HG02852 (cell line): ENCODE results near the gene TGM2.

Source experiments
- ATAC-seq: cut with Tn5 transposase; IDR thresholded peaks from one replicate; pipeline ENCODE4 v1.9.1; 2021; ENCODE audit warnings: mild to moderate bottlenecking, moderate library complexity; ENCODE audit not compliant: unreplicated experiment

The TGM2 gene

DNA sequence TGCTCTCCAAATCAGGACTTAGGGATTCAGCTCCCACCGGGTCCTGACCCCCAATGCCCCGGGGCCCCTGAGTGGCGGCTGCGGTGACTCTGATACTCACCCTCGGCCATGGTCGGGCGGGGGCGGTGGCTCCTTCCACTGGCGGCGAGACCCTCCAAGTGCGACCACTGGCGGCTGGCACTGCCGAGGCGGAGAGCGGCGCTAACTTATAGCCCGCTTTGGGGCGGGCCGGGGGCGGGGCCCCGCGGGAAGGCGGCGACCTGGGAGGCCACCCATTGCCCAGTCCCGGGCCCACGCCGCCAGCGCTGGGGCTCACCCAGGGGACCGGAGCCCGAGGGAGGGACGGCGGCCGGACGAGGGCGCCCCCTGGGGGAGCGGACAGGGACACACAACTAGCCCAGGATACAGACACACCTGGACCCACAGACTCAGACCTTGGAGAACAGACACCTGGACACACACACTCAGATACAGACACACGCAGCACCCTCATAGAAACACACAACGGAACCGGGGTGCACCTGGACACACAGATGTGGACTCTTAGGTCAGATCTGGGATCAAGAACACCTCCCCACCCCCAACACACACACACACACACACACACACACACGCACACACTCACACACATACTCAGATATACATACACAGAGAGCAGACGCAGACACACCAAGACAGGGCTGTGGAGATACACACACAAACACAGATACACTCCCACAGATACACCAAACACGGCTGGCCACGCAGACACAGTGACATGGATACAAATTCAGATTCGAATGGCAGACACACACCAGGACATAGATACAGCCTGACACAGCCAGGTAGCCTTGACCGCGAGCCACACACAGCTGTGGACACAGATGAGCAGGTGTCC lies at the start of gene TGM2:
TSS of gene TGM2 (minus strand) at position 182 of the 877 bp plus-strand sequence. CDS start at position 110, 72 bp downstream.
- ATAC-seq, result no peak

- ATAC-seq, result no peak
Observed at GRCh38 chr20:38214256-38215193, 49.5 kb upstream of the TGM2 start.

DNA sequence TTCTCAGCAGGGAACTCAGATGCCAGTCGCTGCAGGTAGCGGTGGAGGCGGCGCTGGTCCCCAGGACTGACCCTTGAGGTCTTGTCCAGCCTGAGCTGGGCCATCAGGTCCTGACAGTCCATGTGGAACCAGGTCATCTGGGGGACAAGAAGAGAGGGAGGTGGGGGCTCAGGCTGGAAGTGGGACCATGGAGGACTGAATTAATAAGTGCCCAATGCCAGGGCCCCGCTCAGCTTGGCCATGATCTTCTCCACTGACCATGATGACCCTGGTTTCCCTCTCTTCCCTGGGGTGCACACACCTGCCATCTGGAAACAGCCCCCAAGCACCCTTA lies 48.5 kb upstream of the TGM2 start:
- ATAC-seq, result no peak

- ATAC-seq, result no peak
Observed at GRCh38 chr20:38212806-38213606, 47.9 kb upstream of the TGM2 start.

- ATAC-seq, result no peak
Observed at GRCh38 chr20:38211200-38212097, 46.4 kb upstream of the TGM2 start.

- ATAC-seq, result no peak
Observed at GRCh38 chr20:38210741-38211140, 45.7 kb upstream of the TGM2 start.

DNA sequence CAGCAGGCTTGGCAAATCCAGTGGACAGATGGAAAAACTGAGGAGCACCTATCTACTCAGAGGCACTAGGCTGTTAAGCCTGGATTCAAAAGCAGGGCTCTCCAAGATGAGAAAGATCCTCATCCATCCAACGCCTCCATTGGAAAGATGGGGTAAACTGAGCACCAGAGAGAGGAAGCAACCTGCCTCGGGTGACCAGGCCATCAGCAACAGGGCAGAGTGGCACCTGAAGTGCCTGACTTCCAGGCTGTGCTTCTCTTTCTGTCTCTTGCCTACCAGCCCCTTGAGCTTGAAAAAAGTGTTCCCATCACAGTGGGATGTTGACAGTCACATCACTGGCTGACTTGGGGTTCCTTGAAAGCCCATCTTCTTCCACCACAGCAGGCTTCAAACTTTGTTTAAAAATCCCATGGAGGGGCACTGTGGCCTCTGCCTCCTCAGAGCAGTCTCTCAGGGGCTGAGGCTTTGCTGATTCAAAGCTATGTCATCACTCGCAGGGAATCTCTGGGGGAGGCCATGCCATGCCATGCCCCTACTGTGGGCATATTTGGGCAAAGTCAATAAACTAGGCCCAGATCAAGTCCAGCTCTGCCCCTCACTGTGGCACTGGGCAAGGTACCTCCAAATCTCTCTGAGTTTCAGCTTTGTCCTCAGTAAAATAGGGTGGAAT lies 44.8 kb upstream of the TGM2 start:
- no peak for ATAC-seq

- no peak for ATAC-seq
Observed at GRCh38 chr20:38209054-38209675, 44.1 kb upstream of the TGM2 start.

GRCh38 chr20:38208523-38208922 lies 43.5 kb upstream of the TGM2 start:
- no peak for ATAC-seq

GRCh38 chr20:38208088-38208487 lies 43.0 kb upstream of the TGM2 start:
- no peak for ATAC-seq

- ATAC-seq, result no peak
Observed at GRCh38 chr20:38207621-38208020, 42.6 kb upstream of the TGM2 start.

DNA sequence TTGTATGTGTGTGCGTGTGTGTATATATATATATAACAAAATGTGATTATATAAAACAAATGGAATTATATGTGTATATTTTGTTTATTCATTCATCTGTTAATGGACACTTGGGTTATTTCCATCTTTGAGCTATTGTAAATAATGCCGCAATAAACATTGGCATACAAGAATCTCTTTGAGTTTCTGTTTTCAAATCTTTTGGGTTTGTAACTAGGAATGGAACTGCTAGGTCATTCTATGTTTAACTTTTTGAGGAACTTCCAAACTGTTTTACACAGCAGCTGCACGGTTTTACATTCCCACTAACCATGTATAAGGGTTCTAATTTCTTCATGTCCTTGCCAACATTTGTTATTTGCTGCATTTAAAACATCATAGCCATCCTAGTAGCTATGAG lies 39.9 kb upstream of the TGM2 start:
- no peak for ATAC-seq

GRCh38 chr20:38203981-38204357 lies 38.9 kb upstream of the TGM2 start:
- no peak for ATAC-seq

DNA sequence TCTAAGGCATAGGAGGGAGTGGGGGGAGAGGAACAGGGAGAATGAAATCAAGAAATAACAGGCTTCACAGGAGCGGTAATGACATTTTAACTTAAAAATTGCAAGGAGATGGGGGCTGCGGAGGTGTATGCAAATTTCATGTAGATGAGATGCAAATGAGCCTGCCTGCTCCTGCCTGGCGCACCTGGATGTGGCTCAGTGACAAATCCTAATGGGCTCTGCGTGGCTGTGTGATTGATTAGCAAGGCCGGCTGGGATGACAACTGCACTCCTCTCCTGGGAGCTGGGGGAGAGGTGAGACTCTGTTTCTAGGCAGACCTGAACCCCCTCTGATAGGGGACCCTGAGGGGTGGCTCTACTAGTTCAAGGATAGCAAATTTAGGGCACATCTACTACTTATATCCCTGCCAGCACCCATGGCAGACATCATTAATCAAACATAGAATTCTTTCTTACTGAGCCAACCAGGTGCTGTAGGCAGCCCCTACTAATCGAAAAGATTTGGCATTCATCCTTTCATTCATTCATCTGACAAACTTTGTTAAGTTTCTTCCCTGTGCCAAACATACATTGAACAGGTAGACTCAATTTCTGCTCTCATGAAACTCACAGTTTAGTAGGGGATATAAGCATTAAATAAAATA lies 38.4 kb upstream of the TGM2 start:
- ATAC-seq, result no peak

DNA sequence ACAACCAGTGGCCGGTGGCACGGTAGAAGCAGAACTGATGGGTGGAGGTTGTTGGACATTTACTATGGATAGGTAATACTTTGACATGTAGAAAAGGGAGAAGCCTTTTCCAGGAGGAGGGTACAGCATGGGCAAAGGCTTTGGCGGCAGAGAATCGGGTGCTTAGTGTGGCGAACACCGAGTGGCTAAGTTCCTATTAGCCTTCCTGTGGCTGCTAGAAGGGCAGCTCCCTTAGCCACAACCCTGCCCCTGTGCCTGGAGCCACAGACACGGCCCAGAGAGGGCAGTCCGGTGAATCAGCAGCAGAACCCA lies 37.9 kb upstream of the TGM2 start:
- ATAC-seq, result no peak

- no peak for ATAC-seq
Observed at GRCh38 chr20:38202153-38202981, 37.3 kb upstream of the TGM2 start.

DNA sequence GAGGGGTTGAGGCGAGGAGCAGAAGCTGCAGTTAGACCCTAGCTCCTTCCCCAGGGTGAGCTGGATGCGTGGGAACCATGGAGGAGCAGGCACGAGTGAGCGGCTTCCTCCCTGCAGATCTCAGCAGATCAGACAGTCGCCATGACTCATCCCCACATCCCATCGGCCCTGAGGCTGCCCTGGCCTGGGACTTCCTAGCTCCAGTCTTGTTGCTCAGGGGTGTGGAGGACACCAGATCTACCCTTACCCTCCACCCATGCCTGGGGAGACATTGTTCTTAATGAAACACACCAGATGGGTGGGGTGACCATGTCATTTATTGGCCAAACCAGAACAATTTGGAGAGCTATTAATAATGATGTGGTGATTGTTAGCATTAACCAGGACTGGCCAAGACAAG lies 36.3 kb upstream of the TGM2 start:
- no peak for ATAC-seq

DNA sequence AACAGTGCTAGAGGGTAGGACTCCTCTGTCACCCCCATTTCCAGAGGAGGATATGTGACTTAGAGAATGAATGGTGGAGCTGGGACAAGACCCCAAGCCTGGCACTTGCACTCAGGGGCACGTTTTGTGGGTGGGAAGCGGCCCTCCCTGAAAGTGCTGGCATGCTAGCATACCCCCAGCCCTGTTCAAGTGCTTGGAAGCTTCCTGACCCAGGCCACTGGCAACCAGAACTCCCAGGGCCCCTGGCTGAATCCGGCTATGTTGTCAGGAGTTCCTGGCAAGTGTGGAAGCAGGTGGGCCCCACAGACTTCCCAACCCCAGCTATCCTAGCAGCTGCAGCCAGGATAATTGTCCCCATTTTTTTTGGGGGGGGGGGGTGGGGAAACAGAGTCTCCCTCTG lies 35.6 kb upstream of the TGM2 start:
- no peak for ATAC-seq
